K562 (cell line): Measurements from ENCODE around the gene EGF. TPM values are rescaled to one million over a fixed set of nuclear protein-coding genes. Genes with fewer than 3 reads are reported as not detected.

Source experiments
- ATAC-seq: fragments of 200-7000 bp; cut with Tn5 transposase; 3 replicates; pipeline ENCODE4 v1.9.1; 2020; ENCODE audit warnings: moderate library complexity
- BruUV-seq: library from RNA; stranded (reverse); fragments of 400-500 nt; replicated peaks from 2 replicates; lab custom pipeline; 2021; lab: Mats Ljungman, UMichigan
- CTCF ChIA-PET: fragments of 300-600 bp; formaldehyde crosslinking; extraction: SDS; loops from one replicate; lab custom pipeline; 2021; ENCODE audit warnings: low intra/inter-chr PET ratio; lab: Yijun Ruan, JAX
- POLR2A ChIA-PET: fragments of 300-600, 350-650 bp; sonication (Branson Sonifier 250); formaldehyde crosslinking; extraction: SDS; loops from one replicate; lab custom pipeline; 2021; ENCODE audit warnings: antibody characterized with exemption, inconsistent platforms; lab: Yijun Ruan, JAX
- DNase-seq, 4 experiments: peaks; one replicate each; pipeline versions ENCODE4 v3.0.0 to v3.0.0-alpha.2; 2011 to 2018; ENCODE audit warnings: low spot score in 3 of 4, mixed read lengths in 3 of 4; ENCODE audit errors: extremely low read depth in 1 of 4
- FAIRE-seq: peaks from 2 replicates; lab custom pipeline; 2011; peaks lifted over from hg19 to GRCh38; lab: Jason Lieb, UNC
- H2AFZ ChIP-seq: 2 replicates; pipeline ENCODE4 v1.6.0; 2011; ENCODE audit warnings: low read depth, low read length, control low read depth, inconsistent platforms
- H3K27ac ChIP-seq: fragments of 200-600 bp; 3 replicates; pipeline ENCODE4 v1.8.0; 2011; ENCODE audit warnings: low read depth, mild to moderate bottlenecking, control low read depth, inconsistent platforms, low read length, moderate library complexity, mixed read lengths; ENCODE audit errors: extremely low read depth
- H3K27me3 ChIP-seq, 2 experiments: fragments of 300-600 bp in 1 of 2; 2 replicates in 1 of 2; 3 replicates in 1 of 2; pipeline versions ENCODE4 v1.6.0 to v1.8.0; 2011; ENCODE audit warnings: inconsistent platforms in 2 of 2, low read length in 2 of 2, mild to moderate bottlenecking in 1 of 2, mixed read lengths in 1 of 2, moderate library complexity in 1 of 2; ENCODE audit not compliant: control insufficient read depth in 2 of 2, insufficient read depth in 2 of 2
- H3K36me3 ChIP-seq: fragments of 300-600 bp; 3 replicates; pipeline ENCODE4 v1.8.0; 2011; ENCODE audit warnings: mild to moderate bottlenecking, low read length, inconsistent platforms; ENCODE audit not compliant: control insufficient read depth, insufficient read depth
- H3K4me1 ChIP-seq, 2 experiments: fragments of 200-600 bp in 1 of 2; replicated peaks in 1 of 2; 2 replicates in 1 of 2; 3 replicates in 1 of 2; pipeline versions ENCODE4 v1.5.1 to v1.8.0; 2011; ENCODE audit warnings: inconsistent platforms in 2 of 2, low read length in 2 of 2, mild to moderate bottlenecking in 1 of 2, mixed read lengths in 1 of 2, moderate library complexity in 1 of 2; ENCODE audit not compliant: control insufficient read depth in 2 of 2, insufficient read depth in 2 of 2
- H3K4me2 ChIP-seq: 2 replicates; pipeline ENCODE4 v1.6.1; 2011; ENCODE audit warnings: low read length, control low read depth, inconsistent platforms, mixed read lengths; ENCODE audit not compliant: insufficient read depth
- H3K4me3 ChIP-seq: fragments of 200-600 bp; sonication (generic), shearing (Covaris generic); 2 replicates; pipeline ENCODE4 v1.5.1; 2016; ENCODE audit warnings: control low read depth, inconsistent platforms
- H3K79me2 ChIP-seq: fragments of 200-600 bp; 3 replicates; pipeline ENCODE4 v1.8.0; 2011; ENCODE audit warnings: low read length, inconsistent platforms; ENCODE audit not compliant: control insufficient read depth, insufficient read depth
- H3K9ac ChIP-seq, 2 experiments: 2 replicates each; pipeline versions ENCODE4 v1.6.0 to v1.6.1; 2011; ENCODE audit warnings: low read depth in 2 of 2, low read length in 2 of 2, control low read depth in 1 of 2, inconsistent platforms in 1 of 2, mild to moderate bottlenecking in 1 of 2, mixed read lengths in 1 of 2; ENCODE audit not compliant: insufficient read depth in 1 of 2
- H3K9me1 ChIP-seq: one replicate; pipeline ENCODE4 v1.6.0; 2011; ENCODE audit warnings: inconsistent platforms, mild to moderate bottlenecking, low read length, moderate library complexity; ENCODE audit not compliant: control insufficient read depth, insufficient read depth
- H3K9me3 ChIP-seq: replicated peaks from 2 replicates; pipeline ENCODE4 v1.5.1; 2011; ENCODE audit warnings: low read depth, low read length, inconsistent platforms; ENCODE audit not compliant: control insufficient read depth, insufficient read depth
- H4K20me1 ChIP-seq: replicated peaks from 2 replicates; pipeline ENCODE4 v1.6.1; 2011; ENCODE audit warnings: low read length, inconsistent platforms, mixed read lengths; ENCODE audit not compliant: control insufficient read depth, insufficient read depth
- ARHGAP35 ChIP-seq: fragments of 450-650 bp; IDR thresholded peaks from 2 replicates; pipeline ENCODE4 v1.6.1; 2018; ENCODE audit not compliant: partially characterized antibody
- ETS2 ChIP-seq: IDR thresholded peaks from 2 replicates; pipeline ENCODE4 v1.6.1; 2016; ENCODE audit warnings: borderline replicate concordance, missing genetic modification characterization, mild to moderate bottlenecking, moderate library complexity, missing compliant biosample characterization; ENCODE audit not compliant: poor library complexity, severe bottlenecking
- FOXJ2 ChIP-seq: fragments of 200-800 bp; sonication (Bioruptor generic); IDR thresholded peaks from 2 replicates; pipeline ENCODE4 v1.6.1; 2016; ENCODE audit warnings: missing genetic modification characterization, missing compliant biosample characterization
- RBM15 ChIP-seq: fragments of 200-400 bp; formaldehyde crosslinking; IDR thresholded peaks from 2 replicates; pipeline ENCODE4 v1.6.1; 2018; ENCODE audit warnings: mild to moderate bottlenecking, low read length, moderate library complexity; ENCODE audit not compliant: insufficient read depth
- RERE ChIP-seq: sonication (generic); formaldehyde crosslinking; IDR thresholded peaks from 2 replicates; pipeline ENCODE4 v1.8.0; 2023; ENCODE audit warnings: missing genetic modification reagents, mild to moderate bottlenecking, borderline replicate concordance
- RNF219 ChIP-seq: fragments of 250-450 bp; sonication (Bioruptor Pico); IDR thresholded peaks from 2 replicates; pipeline ENCODE4 v1.5.0; 2022; ENCODE audit warnings: mild to moderate bottlenecking
- THAP7 ChIP-seq: fragments of 250-450 bp; sonication (Bioruptor Pico); IDR thresholded peaks from 2 replicates; pipeline ENCODE4 v1.5.0; 2021
- ZNF121 ChIP-seq: sonication (generic); formaldehyde crosslinking; conservative IDR thresholded peaks from 2 replicates; pipeline ENCODE4 v1.8.0; 2022; ENCODE audit warnings: missing genetic modification reagents
- whole genome bisulfite sequencing: fragments of 100-300 bp; shearing (Covaris generic); methylation state at CpG from one replicate; pipeline ENCODE4 v1.1.6; 2016; ENCODE audit warnings: low coverage, mixed read lengths; ENCODE audit not compliant: insufficient coverage; ENCODE audit errors: missing lambda C conversion rate; 5-methylcytosine and 5-hydroxymethylcytosine counted together
- in situ Hi-C: fragments of 300-500 bp; cut with MboI; formaldehyde crosslinking; loops from 4 replicates; pipeline ENCODE4 v1.15.0; 2018; ENCODE audit warnings: inconsistent platforms, mixed read lengths
- intact Hi-C: fragments of 100-400 bp; cut with micrococcal nuclease; formaldehyde crosslinking; loops from 2 replicates; pipeline ENCODE4 v1.14.2; 2022
- polyA plus RNA-seq, 8 experiments: library from polyadenylated mRNA; depleted of rRNA in 4 of 8; stranded (reverse) in 5 of 8; unstranded in 3 of 8; fragments of >200 nt; fragmentation: Nextera tagmentation in 2 of 8; fragmentation: Illumina TruSeq in 1 of 8; extraction: Ambion mirVana in 2 of 8; extraction: Trizol in 1 of 8; gene quantifications; 2 replicates each; pipeline versions ENCODE4 v1.2.1 to v1.2.3, GENCODE V29; 2011 to 2014; ENCODE audit warnings: inconsistent platforms in 1 of 8, missing spikeins in 1 of 8
- total RNA-seq, 7 experiments: library from RNA; depleted of rRNA in 6 of 7; stranded (reverse); fragments of >200 nt in 6 of 7; fragmentation: Illumina TruSeq in 2 of 7; extraction: Trizol in 2 of 7; gene quantifications; 2 replicates each; pipeline versions ENCODE4 v1.2.1 to v1.2.3, GENCODE V29; 2011 to 2021; ENCODE audit warnings: low replicate concordance in 1 of 7

EGF gene
- total and polyA plus RNA-seq, 9 of the 15 experiments (the other 6 are each of a cell fraction or from before 2014, with no cell fraction given): 0.32 to 3.1 (median 1.3) TPM

GRCh38 chr4:109928327-109929045 lies 15.8 kb downstream of the EGF start:
- TF ChIP-seq ETS2 (no peak), THAP7 (CRISPR knock-in tag) (no peak), RERE (no peak), FOXJ2 (no peak), ZNF121 (CRISPR knock-in tag) (no peak), ARHGAP35 (no peak), RBM15 (no peak), RNF219 (CRISPR knock-in tag) (no peak)
- TF ChIP-seq, all 486 proteins: peak for 0
- H3K27me3 ChIP-seq: no peaks in the 10 kb centered on the region
- WGBS: 3% methylated on average over 4 of the region's 4 CpGs
- no peak for FAIRE-seq
- no TSS peak for BruUV-seq
- H3K27ac ChIP-seq: no peak overlapping the region
- no peak overlapping the region for H3K4me3 ChIP-seq
- ATAC-seq: no peak
- H3K36me3 ChIP-seq: no peaks in the 10 kb centered on the region
- H3K9me1 ChIP-seq: no peaks in the 10 kb centered on the region
- H3K4me1 ChIP-seq: no peaks in the 10 kb centered on the region
- in situ Hi-C loops (no loop called here), intact Hi-C loops (no loop called here)
- DNase-seq: no peak
- H3K9me3 ChIP-seq: no peaks in the 10 kb centered on the region
- no peak overlapping the region for H2AFZ ChIP-seq
- H3K79me2 ChIP-seq: no peaks in the 10 kb centered on the region
- no peaks in the 10 kb centered on the region for H4K20me1 ChIP-seq
- no peak overlapping the region for H3K9ac ChIP-seq
- ChIA-PET POLR2A (no interaction called here), CTCF (no interaction called here)
- no peak overlapping the region for H3K4me2 ChIP-seq
